Measurements from ENCODE around the gene TBC1D10A.

Gene TBC1D10A

GRCh38 chr22:30245181-30245984 lies 81.4 kb downstream of the TBC1D10A start:
- no peak for DNase-seq

- DNase-seq = no peak
Observed at GRCh38 chr22:30244641-30245040, 82.1 kb downstream of the TBC1D10A start.

GRCh38 chr22:30244066-30244465 lies 82.7 kb downstream of the TBC1D10A start:
- no peak for DNase-seq

- no peak for DNase-seq
Observed at GRCh38 chr22:30243661-30244060, 83.1 kb downstream of the TBC1D10A start.

All from activated T-cell treated with anti-CD3 and anti-CD28 coated beads for 4 hours (primary cell).